ENCODE measurements around the gene ADCK1. TPM values are rescaled to one million over a fixed set of nuclear protein-coding genes. Genes with fewer than 3 reads are reported as not detected.
A peak's percentile ranks its signal among the peaks of the same experiment; 100 is the strongest.

ADCK1 gene
- total RNA-seq, 1 donor from 2014 or later = 8.0 TPM

DNA sequence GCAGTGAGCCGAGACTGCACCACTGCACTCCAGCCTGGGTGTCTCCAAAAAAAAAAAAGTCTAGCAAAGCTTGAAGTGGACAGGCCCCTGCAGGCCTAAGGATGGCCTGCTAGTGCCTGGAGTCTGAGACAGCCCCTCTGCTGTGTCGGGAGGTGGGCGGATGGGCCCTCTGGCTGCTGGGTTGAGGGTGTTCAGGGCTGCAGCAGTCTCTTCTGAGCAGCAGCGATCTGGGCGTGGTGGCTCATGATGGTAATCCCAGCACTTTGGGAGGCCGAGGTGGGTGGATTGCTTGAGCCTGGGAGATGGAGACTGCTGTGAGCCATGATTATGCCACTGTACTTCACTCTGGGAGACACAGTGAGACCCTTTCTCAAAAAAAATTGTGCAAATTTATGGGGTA lies 57.0 kb downstream of the ADCK1 start:
- Mint-ChIP-seq H3K4me3 (ENCODE audit: low read depth) (no peak overlapping the region), H3K4me1 (ENCODE audit: low read depth) (no peaks in the 10 kb centered on the region), H3K27me3 (no peaks in the 10 kb centered on the region), H3K27ac (no peak overlapping the region), H3K9me3 (ENCODE audit: low read depth) (no peaks in the 10 kb centered on the region), H3K36me3 (ENCODE audit: insufficient read depth) (no peaks in the 10 kb centered on the region)
- TF ChIP-seq, protein P1, sequence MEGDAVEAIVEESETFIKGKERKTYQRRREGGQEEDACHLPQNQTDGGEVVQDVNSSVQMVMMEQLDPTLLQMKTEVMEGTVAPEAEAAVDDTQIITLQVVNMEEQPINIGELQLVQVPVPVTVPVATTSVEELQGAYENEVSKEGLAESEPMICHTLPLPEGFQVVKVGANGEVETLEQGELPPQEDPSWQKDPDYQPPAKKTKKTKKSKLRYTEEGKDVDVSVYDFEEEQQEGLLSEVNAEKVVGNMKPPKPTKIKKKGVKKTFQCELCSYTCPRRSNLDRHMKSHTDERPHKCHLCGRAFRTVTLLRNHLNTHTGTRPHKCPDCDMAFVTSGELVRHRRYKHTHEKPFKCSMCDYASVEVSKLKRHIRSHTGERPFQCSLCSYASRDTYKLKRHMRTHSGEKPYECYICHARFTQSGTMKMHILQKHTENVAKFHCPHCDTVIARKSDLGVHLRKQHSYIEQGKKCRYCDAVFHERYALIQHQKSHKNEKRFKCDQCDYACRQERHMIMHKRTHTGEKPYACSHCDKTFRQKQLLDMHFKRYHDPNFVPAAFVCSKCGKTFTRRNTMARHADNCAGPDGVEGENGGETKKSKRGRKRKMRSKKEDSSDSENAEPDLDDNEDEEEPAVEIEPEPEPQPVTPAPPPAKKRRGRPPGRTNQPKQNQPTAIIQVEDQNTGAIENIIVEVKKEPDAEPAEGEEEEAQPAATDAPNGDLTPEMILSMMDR (IDR thresholded peaks at IDR 0.05; ENCODE audit: unreplicated experiment) = no peak
- no peak for DNase-seq (ENCODE audit: low spot score, unreplicated experiment)

DNA sequence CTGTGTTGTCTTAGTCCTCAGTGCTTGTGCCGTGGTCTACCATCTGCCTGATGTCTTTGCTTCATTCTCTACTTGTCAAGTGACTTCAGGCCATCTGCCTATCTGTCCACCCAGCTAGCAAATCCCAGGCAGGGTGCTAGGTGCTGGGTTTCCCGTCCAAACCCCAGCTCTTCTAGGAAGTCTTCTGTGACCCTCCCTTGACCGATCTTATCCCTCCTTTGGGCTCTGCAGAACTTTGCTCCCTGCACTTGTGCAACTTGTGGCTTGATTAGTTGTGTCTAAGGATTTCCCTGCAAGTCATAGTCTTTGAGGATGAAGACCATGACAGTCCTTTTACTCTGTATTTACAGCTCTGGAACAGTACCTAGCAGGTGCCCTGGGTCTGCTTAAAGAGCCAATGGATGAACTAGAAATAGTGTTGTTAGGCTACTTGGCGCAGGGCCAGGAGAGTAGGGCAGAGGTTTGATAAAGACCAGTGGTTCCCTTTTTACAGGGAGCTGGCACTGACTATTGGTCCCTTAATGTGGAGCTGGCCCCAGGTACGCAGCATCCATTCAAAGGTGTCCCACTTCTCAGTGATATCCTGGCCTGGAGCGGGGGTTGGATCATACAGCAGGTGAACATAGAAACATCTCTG lies 60.1 kb downstream of the ADCK1 start:
- no peak overlapping the region for H3K4me3 Mint-ChIP-seq (ENCODE audit: low read depth)
- TF ChIP-seq, protein P1 (IDR thresholded peaks at IDR 0.05; ENCODE audit: unreplicated experiment) = no peak

DNA sequence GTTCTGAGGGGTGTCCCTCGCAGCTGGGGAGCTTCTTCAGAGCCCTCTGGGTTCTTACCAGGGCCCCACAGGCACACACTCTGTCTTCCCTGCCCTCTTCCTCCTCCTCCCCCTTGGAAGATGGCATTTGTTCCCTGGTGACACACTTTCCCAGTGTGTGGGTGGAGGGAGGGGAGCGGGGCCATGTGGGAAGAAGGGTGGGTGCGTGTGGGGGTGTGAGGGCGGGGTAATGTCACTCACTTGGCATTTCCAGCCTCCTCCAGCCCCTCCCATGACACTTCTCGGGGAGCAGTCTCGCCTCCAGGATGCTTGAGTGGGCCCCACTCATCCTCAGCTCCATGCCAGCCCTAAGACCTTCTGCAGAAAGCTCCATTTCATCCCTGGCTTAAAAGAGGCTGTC lies 61.3 kb downstream of the ADCK1 start:
- peaks cover 5% of the 10 kb centered on the region for H3K9me3 Mint-ChIP-seq (ENCODE audit: low read depth)
- H3K4me3 Mint-ChIP-seq (ENCODE audit: low read depth) = no peak overlapping the region
- no peak for DNase-seq (ENCODE audit: low spot score, unreplicated experiment)
- H3K4me1 Mint-ChIP-seq (ENCODE audit: low read depth) = peaks cover 6% of the 10 kb centered on the region
- H3K27ac Mint-ChIP-seq = no peak overlapping the region
- H3K27me3 Mint-ChIP-seq = no peaks in the 10 kb centered on the region
- TF ChIP-seq, protein P1 (IDR thresholded peaks at IDR 0.05; ENCODE audit: unreplicated experiment) = no peak
- peaks cover 12% of the 10 kb centered on the region for H3K36me3 Mint-ChIP-seq (ENCODE audit: insufficient read depth)

More for the DNA sequence above, 60.1 kb downstream of the ADCK1 start:
- Mint-ChIP-seq H3K36me3 (ENCODE audit: insufficient read depth) (peaks cover 8% of the 10 kb centered on the region), H3K4me1 (ENCODE audit: low read depth) (peaks cover 6% of the 10 kb centered on the region), H3K9me3 (ENCODE audit: low read depth) (peaks cover 5% of the 10 kb centered on the region), H3K27ac (no peak overlapping the region), H3K27me3 (no peaks in the 10 kb centered on the region)
- no peak for DNase-seq (ENCODE audit: low spot score, unreplicated experiment)

DNA sequence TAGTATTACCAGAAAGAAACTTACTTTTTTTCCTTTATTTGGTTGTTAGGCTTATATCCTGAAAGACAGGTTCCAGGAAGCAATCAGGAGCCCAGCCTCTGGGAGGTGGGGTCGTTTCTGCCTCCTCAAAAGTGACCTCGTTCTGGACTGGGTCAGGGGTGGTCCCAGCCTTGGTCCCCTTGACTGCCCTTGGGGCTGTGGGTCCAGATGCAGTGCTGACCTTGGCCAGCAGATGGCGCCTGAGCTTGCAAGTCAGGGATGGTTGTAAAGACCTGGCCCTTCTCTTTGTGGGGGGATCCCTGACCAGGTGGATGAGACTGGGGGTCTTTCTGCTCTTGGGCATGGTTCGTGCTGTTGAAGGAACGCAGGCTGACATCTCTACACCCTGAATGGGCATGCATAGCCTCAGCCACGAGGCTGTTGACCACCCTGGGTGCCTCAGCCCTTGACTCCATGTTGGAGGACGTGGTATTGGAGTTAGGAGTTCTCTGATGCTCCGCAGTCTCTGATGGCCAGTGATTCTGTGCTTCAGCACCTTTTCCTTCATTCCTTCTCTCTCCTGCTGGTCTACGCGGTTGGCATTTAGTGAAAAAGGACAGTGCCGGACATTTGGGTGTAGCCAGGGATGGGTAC lies 62.4 kb downstream of the ADCK1 start:
- peak; percentile 89 for DNase-seq (ENCODE audit: low spot score, unreplicated experiment)
- peaks cover 5% of the 10 kb centered on the region for H3K9me3 Mint-ChIP-seq (ENCODE audit: low read depth)
- TF ChIP-seq, protein P1 (IDR thresholded peaks at IDR 0.05; ENCODE audit: unreplicated experiment) = peak; percentile 97
- no peak overlapping the region for H3K27ac Mint-ChIP-seq
- no peak overlapping the region for H3K4me3 Mint-ChIP-seq (ENCODE audit: low read depth)
- peaks cover 12% of the 10 kb centered on the region for H3K36me3 Mint-ChIP-seq (ENCODE audit: insufficient read depth)
- H3K27me3 Mint-ChIP-seq = no peaks in the 10 kb centered on the region
- H3K4me1 Mint-ChIP-seq (ENCODE audit: low read depth) = peaks cover 6% of the 10 kb centered on the region

DNA sequence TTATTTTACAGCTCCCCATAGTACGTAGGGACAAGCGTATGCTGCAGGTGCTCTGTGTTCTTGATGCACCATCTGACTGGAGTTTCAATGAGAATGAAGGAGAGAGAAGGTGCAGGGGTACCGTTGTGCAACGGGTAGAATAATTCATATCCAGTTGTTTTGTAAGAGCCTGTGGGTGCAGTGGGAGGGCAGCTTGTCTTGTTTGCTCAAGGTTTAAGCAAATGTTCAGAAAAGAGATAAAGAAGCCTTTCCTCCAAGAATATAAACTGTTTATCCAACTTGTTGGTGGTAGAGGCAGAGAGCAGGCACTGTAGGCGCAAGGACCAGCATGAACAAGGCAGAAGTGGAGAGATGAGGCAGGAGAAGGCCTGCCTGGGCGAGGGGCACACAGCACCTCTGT lies 64.2 kb downstream of the ADCK1 start:
- no peak overlapping the region for H3K27ac Mint-ChIP-seq
- peaks cover 12% of the 10 kb centered on the region for H3K36me3 Mint-ChIP-seq (ENCODE audit: insufficient read depth)
- peaks cover 8% of the 10 kb centered on the region for H3K4me1 Mint-ChIP-seq (ENCODE audit: low read depth)
- no peak overlapping the region for H3K4me3 Mint-ChIP-seq (ENCODE audit: low read depth)
- H3K9me3 Mint-ChIP-seq (ENCODE audit: low read depth) = peaks cover 5% of the 10 kb centered on the region
- TF ChIP-seq, protein P1 (IDR thresholded peaks at IDR 0.05; ENCODE audit: unreplicated experiment) = no peak
- H3K27me3 Mint-ChIP-seq = no peaks in the 10 kb centered on the region
- no peak for DNase-seq (ENCODE audit: low spot score, unreplicated experiment)
